ENCODE measurements around the gene ZFR2. TPM values are rescaled to one million over a fixed set of nuclear protein-coding genes. Genes with fewer than 3 reads are reported as not detected.

ZFR2 gene
- total RNA-seq, 1 donor, result not detected

GRCh38 chr19:3873151-3873550 is 4.3 kb upstream of the ZFR2 start:
- TF ChIP-seq CTCF (IDR thresholded peaks at IDR 0.05; ENCODE audit: insufficient read depth, low read length), result no peak
- DNase-seq (ENCODE audit: low read depth), result no peak
- H3K4me3 ChIP-seq (ENCODE audit: low read depth, low read length), result no peak overlapping the region

- no peak for DNase-seq (ENCODE audit: low read depth)
- H3K4me3 ChIP-seq (ENCODE audit: low read depth, low read length), result no peak overlapping the region
- no peak for TF ChIP-seq CTCF (IDR thresholded peaks at IDR 0.05; ENCODE audit: insufficient read depth, low read length)
Measured at GRCh38 chr19:3867971-3868769, 668 bp downstream of the ZFR2 start.

- H3K4me3 ChIP-seq (ENCODE audit: low read depth, low read length), result no peak overlapping the region
- no peak for DNase-seq (ENCODE audit: low read depth)
- TF ChIP-seq CTCF (IDR thresholded peaks at IDR 0.05; ENCODE audit: insufficient read depth, low read length), result no peak
Measured at GRCh38 chr19:3866910-3867638, 1.8 kb downstream of the ZFR2 start.

DNA sequence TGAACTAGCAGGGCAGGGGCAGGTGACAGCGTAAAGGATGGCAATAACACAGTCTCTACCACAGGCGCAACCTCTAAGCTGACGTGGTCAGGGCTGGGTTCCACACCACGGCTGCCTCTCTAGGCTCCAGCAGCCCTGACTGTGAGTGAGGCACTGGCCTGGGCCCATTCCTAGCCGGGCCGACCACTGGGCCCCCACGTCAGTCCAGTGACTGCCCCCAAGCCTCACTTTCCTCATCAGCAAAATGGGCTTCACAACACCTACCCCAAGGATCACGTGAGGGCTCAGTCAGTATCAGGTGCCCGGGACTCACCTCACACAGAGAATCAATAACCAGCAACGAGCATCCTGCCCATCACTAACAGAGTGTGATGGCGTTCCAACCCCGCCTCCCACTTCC is 5.2 kb downstream of the ZFR2 start:
- H3K4me3 ChIP-seq (ENCODE audit: low read depth, low read length), result no peak overlapping the region
- no peak for DNase-seq (ENCODE audit: low read depth)
- no peak for TF ChIP-seq CTCF (IDR thresholded peaks at IDR 0.05; ENCODE audit: insufficient read depth, low read length)

GRCh38 chr19:3862826-3863500 is 5.9 kb downstream of the ZFR2 start:
- no peak for DNase-seq (ENCODE audit: low read depth)
- no peak overlapping the region for H3K4me3 ChIP-seq (ENCODE audit: low read depth, low read length)
- TF ChIP-seq CTCF (IDR thresholded peaks at IDR 0.05; ENCODE audit: insufficient read depth, low read length), result no peak

GRCh38 chr19:3860499-3860898 is 8.3 kb downstream of the ZFR2 start:
- no peak for DNase-seq (ENCODE audit: low read depth)
- no peak overlapping the region for H3K4me3 ChIP-seq (ENCODE audit: low read depth, low read length)
- TF ChIP-seq CTCF (IDR thresholded peaks at IDR 0.05; ENCODE audit: insufficient read depth, low read length), result no peak

Measured in fibroblast of the aortic adventitia (primary cell).